Cortex of kidney (tissue), 1 donor: ENCODE results near the gene ZNF665.
"Not testable (repeated sequence)": the region's sequence is repeated elsewhere in the genome, so short reads cannot be mapped to it uniquely, and the experiment has no call there.

Experiments used
- DNase-seq: peaks from one replicate; lab custom pipeline; 2025; lab: John Stamatoyannopoulos, UW

ZNF665 gene

GRCh38 chr19:53192771-53193534 is at the start of gene ZNF665:
Gene ZNF665 (minus strand): TSS chr19:53193358. CDS start chr19:53182898, 10,460 bp downstream.
- no peak for DNase-seq

- no peak for DNase-seq
These were observed 44.1 kb upstream of the ZNF665 start for GRCh38 chr19:53237114-53237777.

- DNase-seq = no peak
These were observed 31.4 kb upstream of the ZNF665 start for GRCh38 chr19:53224606-53225005.

- not testable (repeated sequence) for DNase-seq
These were observed 29.6 kb upstream of the ZNF665 start for GRCh38 chr19:53222716-53223115.

GRCh38 chr19:53212703-53213320 is 19.7 kb upstream of the ZNF665 start:
- DNase-seq = no peak

- DNase-seq = not testable (repeated sequence)
These were observed 18.4 kb upstream of the ZNF665 start for GRCh38 chr19:53211554-53211953.

GRCh38 chr19:53196777-53197396 is 3.7 kb upstream of the ZNF665 start:
- no peak for DNase-seq

- no peak for DNase-seq
These were observed 2.2 kb upstream of the ZNF665 start for GRCh38 chr19:53195265-53195903.

GRCh38 chr19:53193535-53194222 is 521 bp upstream of the ZNF665 start:
- no peak for DNase-seq

GRCh38 chr19:53190253-53190652 is 2.9 kb downstream of the ZNF665 start:
- no peak for DNase-seq

- not testable (repeated sequence) for DNase-seq
These were observed 3.4 kb downstream of the ZNF665 start for GRCh38 chr19:53189691-53190198.

- not testable (repeated sequence) for DNase-seq
These were observed 7.8 kb downstream of the ZNF665 start for GRCh38 chr19:53185155-53185882.

GRCh38 chr19:53183146-53183764 is 9.9 kb downstream of the ZNF665 start:
- DNase-seq = no peak

GRCh38 chr19:53182202-53182601 is 11.0 kb downstream of the ZNF665 start:
- DNase-seq = no peak

- no peak for DNase-seq
These were observed 15.2 kb downstream of the ZNF665 start for GRCh38 chr19:53177986-53178385.

GRCh38 chr19:53172889-53173288 is 20.3 kb downstream of the ZNF665 start:
- no peak for DNase-seq

- DNase-seq = no peak
These were observed 27.5 kb downstream of the ZNF665 start for GRCh38 chr19:53165691-53166091.

- DNase-seq = no peak
These were observed 32.0 kb downstream of the ZNF665 start for GRCh38 chr19:53161123-53161522.

GRCh38 chr19:53160350-53160749 is 32.8 kb downstream of the ZNF665 start:
- DNase-seq = no peak

GRCh38 chr19:53158119-53158656 is 35.0 kb downstream of the ZNF665 start:
- no peak for DNase-seq
